LoVo (cell line): ENCODE measurements around the gene SIRT6.
"Not testable (repeated sequence)": the region's sequence is repeated elsewhere in the genome, so short reads cannot be mapped to it uniquely, and the experiment has no call there.

Source experiments
- DNase-seq: peaks from one replicate; pipeline ENCODE4 v3.0.0-alpha.2; 2016; ENCODE audit warnings: low spot score

The SIRT6 gene

GRCh38 chr19:4174895-4175668, 7.3 kb downstream of the SIRT6 start:
- no peak for DNase-seq

- DNase-seq: no peak
Measured at GRCh38 chr19:4174213-4174894, 8.0 kb downstream of the SIRT6 start.

GRCh38 chr19:4173479-4174212, 8.7 kb downstream of the SIRT6 start:
- no peak for DNase-seq

- peak; percentile 46 for DNase-seq
Measured at GRCh38 chr19:4172861-4173473, 9.4 kb downstream of the SIRT6 start.

- no peak for DNase-seq
Measured at GRCh38 chr19:4171676-4172075, 10.7 kb downstream of the SIRT6 start.

- DNase-seq: no peak
Measured at GRCh38 chr19:4164262-4164661, 18.1 kb downstream of the SIRT6 start.

GRCh38 chr19:4161415-4162077, 20.8 kb downstream of the SIRT6 start:
- DNase-seq: no peak

- not testable (repeated sequence) for DNase-seq
Measured at GRCh38 chr19:4157971-4158370, 24.4 kb downstream of the SIRT6 start.

- DNase-seq: no peak
Measured at GRCh38 chr19:4157164-4157563, 25.2 kb downstream of the SIRT6 start.

GRCh38 chr19:4154571-4155312, 27.6 kb downstream of the SIRT6 start:
- no peak for DNase-seq

GRCh38 chr19:4152241-4152998, 29.9 kb downstream of the SIRT6 start:
- DNase-seq: no peak

GRCh38 chr19:4151623-4152022, 30.7 kb downstream of the SIRT6 start:
- no peak for DNase-seq

- no peak for DNase-seq
Measured at GRCh38 chr19:4149518-4150288, 32.7 kb downstream of the SIRT6 start.

GRCh38 chr19:4144666-4145249, 37.6 kb downstream of the SIRT6 start:
- peak; percentile 45 for DNase-seq

GRCh38 chr19:4142916-4143315, 39.4 kb downstream of the SIRT6 start:
- DNase-seq: not testable (repeated sequence)

- peak; percentile 75 for DNase-seq
Measured at GRCh38 chr19:4140237-4140711, 42.1 kb downstream of the SIRT6 start.

GRCh38 chr19:4139614-4140236, 42.6 kb downstream of the SIRT6 start:
- peak; percentile 62 for DNase-seq

- DNase-seq: no peak
Measured at GRCh38 chr19:4138445-4138844, 43.9 kb downstream of the SIRT6 start.

GRCh38 chr19:4136680-4137088, 45.7 kb downstream of the SIRT6 start:
- no peak for DNase-seq
